ENCODE measurements around the gene STK32C.

The STK32C gene

DNA sequence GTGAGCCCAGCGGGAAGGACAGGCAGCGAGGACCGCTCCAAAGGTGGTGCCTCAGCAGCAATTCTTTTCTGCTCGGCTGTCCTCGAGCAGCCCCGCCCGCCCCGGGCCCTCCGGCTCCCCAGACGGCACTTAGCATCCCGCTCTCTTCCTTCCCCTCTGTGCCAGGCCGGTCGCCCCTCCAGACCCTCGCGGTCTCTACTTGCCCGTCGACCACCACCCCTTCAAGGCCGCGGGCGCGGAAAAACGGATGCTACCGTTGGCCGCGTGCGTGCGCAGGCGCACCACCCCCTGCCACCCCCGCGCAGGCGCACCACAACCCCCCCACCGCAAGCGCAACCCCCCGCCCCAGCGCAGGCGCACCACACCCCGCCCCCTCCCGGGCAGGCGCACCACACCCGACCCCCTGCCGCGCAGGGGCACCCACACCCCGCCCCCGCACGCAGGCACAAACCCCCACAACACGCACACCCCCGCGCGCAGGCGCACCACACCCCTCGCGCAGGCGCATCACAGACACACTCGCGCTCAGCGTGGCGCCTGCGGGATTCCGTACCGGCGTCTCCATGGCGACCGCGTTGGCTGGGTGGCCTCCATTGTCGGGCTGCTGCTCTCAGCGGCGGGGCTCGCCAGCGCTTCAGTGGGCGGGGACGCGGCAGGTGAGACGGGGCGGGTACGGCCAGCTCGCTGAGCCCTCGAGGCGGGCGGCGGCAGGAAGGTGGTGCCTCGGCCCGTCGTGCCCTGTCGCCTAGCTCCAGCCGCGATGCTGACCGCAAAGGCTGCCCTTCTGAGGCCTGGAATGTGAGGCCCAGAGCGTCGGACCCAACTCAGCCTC is 24.1 kb upstream of the STK32C start, which contains the start of gene LRRC27:
LRRC27 (plus strand) TSS at position 593 of the 832 bp plus-strand sequence. CDS start 1,332 bp downstream, outside the sequence.
- no CpG with 5 or more reads among the region's 89 CpGs for WGBS (ENCODE audit: extremely low coverage, insufficient coverage, insufficient read length)
- no peak within 1 kb of the TSS for H2BK12ac ChIP-seq (ENCODE audit: low read length)

DNA sequence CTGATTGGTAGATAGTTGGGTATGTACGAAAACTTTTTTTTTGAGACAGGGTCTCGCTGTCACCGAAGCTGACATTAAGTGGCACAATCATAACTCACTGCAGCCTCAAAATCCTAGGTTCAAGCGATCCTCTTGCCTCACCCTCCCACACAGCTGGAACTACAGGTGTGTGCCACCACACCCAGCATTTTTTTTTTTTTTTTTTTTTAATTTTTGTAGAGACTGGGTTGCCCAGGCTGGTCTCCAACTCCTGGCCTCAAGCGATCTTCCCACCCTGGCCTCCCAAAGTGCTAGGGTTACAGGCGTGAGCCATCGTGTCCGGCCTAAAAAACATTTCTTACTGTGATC is 22.7 kb upstream of the STK32C start:
- Histone ChIP-seq H2AFZ (ENCODE audit: insufficient read depth, low read length, poor library complexity) (no peak overlapping the region), H2BK120ac (ENCODE audit: insufficient read depth, low read length, poor library complexity) (no peak overlapping the region), H3K27ac (ENCODE audit: low read depth, low read length) (no peak overlapping the region), H3K27me3 (ENCODE audit: insufficient read depth, low read length) (no peaks in the 10 kb centered on the region), H2BK5ac (ENCODE audit: low read depth, low read length, poor library complexity) (no peak overlapping the region), H3K9ac (ENCODE audit: low read length) (no peak overlapping the region), H3K4me2 (ENCODE audit: low read length) (peak overlapping the region; percentile 4), H3K4ac (ENCODE audit: low read depth, low read length) (peak overlapping the region; percentile 4), H3K4me3 (ENCODE audit: low read depth, low read length) (no peak overlapping the region), H3K14ac (ENCODE audit: low read length) (no peak overlapping the region), H3K18ac (ENCODE audit: low read length) (no peak overlapping the region), H3K79me1 (ENCODE audit: low read length) (peaks cover 8% of the 10 kb centered on the region), H4K91ac (ENCODE audit: low read depth, low read length) (no peak overlapping the region), H3K9me3 (ENCODE audit: insufficient read depth, low read depth, low read length) (no peaks in the 10 kb centered on the region), H4K12ac (ENCODE audit: low read depth, low read length) (no peak overlapping the region), H3K4me1 (ENCODE audit: control insufficient read depth in 1 of 2, insufficient read depth in 2 of 2, low read length in 2 of 2) (peaks cover 16% of the 10 kb centered on the region in 2 experiments), H3K23ac (ENCODE audit: low read length) (no peak overlapping the region), H3K79me2 (ENCODE audit: control insufficient read depth, insufficient read depth, low read length, poor library complexity) (peaks cover 8% of the 10 kb centered on the region), H3K36me3 (ENCODE audit: control insufficient read depth in 1 of 2, insufficient read depth in 2 of 2, low read length in 2 of 2) (peaks cover under 1 to 3% of the 10 kb centered on the region in 2 experiments), H2AK5ac (ENCODE audit: low read length) (no peak overlapping the region), H2BK12ac (ENCODE audit: low read length) (no peak overlapping the region), H4K8ac (ENCODE audit: low read depth, low read length) (no peak overlapping the region)
- no CpG with 5 or more reads among the region's 8 CpGs for WGBS (ENCODE audit: extremely low coverage, insufficient coverage, insufficient read length)
- DNase-seq, result no peak

More for the DNA sequence above, 24.1 kb upstream of the STK32C start, which contains the start of gene LRRC27:
- Histone ChIP-seq H3K4ac (ENCODE audit: low read depth, low read length) (peak within 1 kb of the TSS; percentile 35), H4K91ac (ENCODE audit: low read depth, low read length) (peak within 1 kb of the TSS; percentile 69), H2AK5ac (ENCODE audit: low read length) (peak within 1 kb of the TSS; percentile 7), H4K12ac (ENCODE audit: low read depth, low read length) (peak within 1 kb of the TSS; percentile 65), H3K36me3 (ENCODE audit: control insufficient read depth in 1 of 2, insufficient read depth in 2 of 2, low read length in 2 of 2) (peaks cover 0 to 3% of the 10 kb centered on the region in 2 experiments), H3K79me1 (ENCODE audit: low read length) (peaks cover 8% of the 10 kb centered on the region), H3K27ac (ENCODE audit: low read depth, low read length) (peak within 1 kb of the TSS; percentile 29), H3K4me2 (ENCODE audit: low read length) (peak within 1 kb of the TSS; percentile 99), H2BK120ac (ENCODE audit: insufficient read depth, low read length, poor library complexity) (peak within 1 kb of the TSS; percentile 50), H3K23ac (ENCODE audit: low read length) (no peak within 1 kb of the TSS), H3K18ac (ENCODE audit: low read length) (peak within 1 kb of the TSS; percentile 64), H3K4me1 (ENCODE audit: control insufficient read depth in 1 of 2, insufficient read depth in 2 of 2, low read length in 2 of 2) (peaks cover 16% of the 10 kb centered on the region in 2 experiments), H3K9me3 (ENCODE audit: insufficient read depth, low read depth, low read length) (no peaks in the 10 kb centered on the region), H3K14ac (ENCODE audit: low read length) (peak within 1 kb of the TSS; percentile 48), H3K27me3 (ENCODE audit: insufficient read depth, low read length) (no peaks in the 10 kb centered on the region), H4K8ac (ENCODE audit: low read depth, low read length) (peak within 1 kb of the TSS; percentile 79), H2AFZ (ENCODE audit: insufficient read depth, low read length, poor library complexity) (peak within 1 kb of the TSS; percentile 67), H2BK5ac (ENCODE audit: low read depth, low read length, poor library complexity) (peak within 1 kb of the TSS; percentile 23), H3K79me2 (ENCODE audit: control insufficient read depth, insufficient read depth, low read length, poor library complexity) (peaks cover 8% of the 10 kb centered on the region), H3K4me3 (ENCODE audit: low read depth, low read length) (peak within 1 kb of the TSS; percentile 90), H3K9ac (ENCODE audit: low read length) (peak within 1 kb of the TSS; percentile 99)
- peak; percentile 96 to 99 for DNase-seq

DNA sequence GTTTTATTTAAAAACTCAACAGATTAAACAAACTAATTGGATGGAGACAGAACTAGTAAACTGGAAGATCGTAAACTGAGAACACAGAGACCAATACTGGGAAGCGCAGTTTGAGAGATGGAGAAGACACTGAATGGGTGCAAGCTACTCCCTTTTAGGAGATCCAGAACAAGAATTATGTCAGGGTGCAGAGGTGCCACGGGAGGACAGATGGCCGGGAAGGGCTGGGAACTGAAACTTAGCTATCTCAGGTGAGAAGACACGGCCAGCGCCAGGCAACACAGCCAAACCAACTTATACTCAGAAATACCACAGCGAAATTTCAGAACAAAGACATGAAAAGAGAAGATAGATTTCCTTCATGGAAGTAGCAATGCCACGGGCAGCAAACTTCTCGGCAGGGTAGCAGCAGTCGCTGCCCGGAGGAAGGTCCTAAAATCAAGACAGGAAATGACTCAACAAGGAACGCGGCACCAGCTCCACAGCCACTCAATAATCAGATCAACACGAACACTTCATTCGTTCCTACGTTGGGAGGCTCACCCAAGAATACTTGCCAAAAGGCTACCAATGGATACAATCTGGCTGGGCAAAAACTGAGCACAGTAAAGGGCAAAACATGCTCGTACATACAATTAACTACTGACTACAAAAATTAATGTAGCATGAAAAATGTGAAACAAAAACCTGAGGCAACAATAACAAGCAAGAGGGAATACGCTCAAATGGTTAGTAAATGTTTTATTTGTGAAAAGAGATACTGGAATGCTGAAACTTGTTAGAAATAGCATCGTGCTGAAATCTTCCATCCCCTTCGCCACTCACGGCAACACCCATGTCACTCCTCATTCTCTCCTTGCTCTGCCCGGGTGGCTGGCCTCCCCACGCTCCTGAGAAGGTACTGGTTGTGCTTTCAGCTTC is 22.1 kb upstream of the STK32C start:
- Histone ChIP-seq H3K27me3 (ENCODE audit: insufficient read depth, low read length) (no peaks in the 10 kb centered on the region), H4K12ac (ENCODE audit: low read depth, low read length) (no peak overlapping the region), H2BK12ac (ENCODE audit: low read length) (no peak overlapping the region), H4K8ac (ENCODE audit: low read depth, low read length) (no peak overlapping the region), H3K27ac (ENCODE audit: low read depth, low read length) (no peak overlapping the region), H3K9me3 (ENCODE audit: insufficient read depth, low read depth, low read length) (no peaks in the 10 kb centered on the region), H3K4me2 (ENCODE audit: low read length) (peak overlapping the region; percentile 26), H4K91ac (ENCODE audit: low read depth, low read length) (no peak overlapping the region), H2BK5ac (ENCODE audit: low read depth, low read length, poor library complexity) (no peak overlapping the region), H3K36me3 (ENCODE audit: control insufficient read depth in 1 of 2, insufficient read depth in 2 of 2, low read length in 2 of 2) (peaks cover 2 to 3% of the 10 kb centered on the region in 2 experiments), H3K79me2 (ENCODE audit: control insufficient read depth, insufficient read depth, low read length, poor library complexity) (peaks cover 8% of the 10 kb centered on the region), H3K4me3 (ENCODE audit: low read depth, low read length) (no peak overlapping the region), H2AFZ (ENCODE audit: insufficient read depth, low read length, poor library complexity) (no peak overlapping the region), H3K14ac (ENCODE audit: low read length) (no peak overlapping the region), H3K23ac (ENCODE audit: low read length) (no peak overlapping the region), H3K79me1 (ENCODE audit: low read length) (peaks cover 8% of the 10 kb centered on the region), H2BK120ac (ENCODE audit: insufficient read depth, low read length, poor library complexity) (no peak overlapping the region), H3K4ac (ENCODE audit: low read depth, low read length) (peak overlapping the region; percentile 52), H2AK5ac (ENCODE audit: low read length) (no peak overlapping the region), H3K18ac (ENCODE audit: low read length) (no peak overlapping the region), H3K4me1 (ENCODE audit: control insufficient read depth in 1 of 2, insufficient read depth in 2 of 2, low read length in 2 of 2) (peaks cover 16% of the 10 kb centered on the region in 2 experiments), H3K9ac (ENCODE audit: low read length) (no peak overlapping the region)
- peak in 1 of 2 donors; percentile 42 for DNase-seq
- WGBS (ENCODE audit: extremely low coverage, insufficient coverage, insufficient read length), result no CpG with 5 or more reads among the region's 23 CpGs

DNA sequence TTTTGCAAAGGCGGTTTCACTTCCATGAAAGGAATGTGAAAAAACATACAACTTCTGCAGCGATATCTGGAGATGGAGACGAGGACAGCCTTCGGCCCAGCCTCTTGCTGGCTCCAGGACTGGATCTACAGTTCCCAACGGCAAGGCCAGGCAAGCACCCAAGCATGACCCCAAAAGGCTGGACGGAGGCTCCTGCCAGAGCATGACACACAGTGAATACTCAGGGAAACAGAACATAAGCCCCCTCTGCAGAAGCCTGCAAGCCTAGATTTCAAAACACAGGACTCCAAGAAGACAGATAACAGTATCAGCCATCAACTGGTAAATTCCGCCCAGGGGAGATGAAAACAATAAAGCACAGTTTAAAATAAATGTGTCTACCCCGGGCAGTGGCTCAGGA is 21.0 kb upstream of the STK32C start:
- H3K4me1 ChIP-seq (ENCODE audit: control insufficient read depth in 1 of 2, insufficient read depth in 2 of 2, low read length in 2 of 2), result peaks cover 16% of the 10 kb centered on the region in 2 experiments
- peaks cover 8% of the 10 kb centered on the region for H3K79me2 ChIP-seq (ENCODE audit: control insufficient read depth, insufficient read depth, low read length, poor library complexity)
- H3K4ac ChIP-seq (ENCODE audit: low read depth, low read length), result no peak overlapping the region
- no peak overlapping the region for H4K8ac ChIP-seq (ENCODE audit: low read depth, low read length)
- no peak for DNase-seq
- no peak overlapping the region for H4K91ac ChIP-seq (ENCODE audit: low read depth, low read length)
- H2BK12ac ChIP-seq (ENCODE audit: low read length), result no peak overlapping the region
- no peak overlapping the region for H3K4me3 ChIP-seq (ENCODE audit: low read depth, low read length)
- WGBS (ENCODE audit: extremely low coverage, insufficient coverage, insufficient read length), result no CpG with 5 or more reads among the region's 8 CpGs
- no peak overlapping the region for H2AFZ ChIP-seq (ENCODE audit: insufficient read depth, low read length, poor library complexity)
- H3K18ac ChIP-seq (ENCODE audit: low read length), result no peak overlapping the region
- H3K9ac ChIP-seq (ENCODE audit: low read length), result no peak overlapping the region
- no peak overlapping the region for H2BK120ac ChIP-seq (ENCODE audit: insufficient read depth, low read length, poor library complexity)
- no peak overlapping the region for H3K14ac ChIP-seq (ENCODE audit: low read length)
- H3K27ac ChIP-seq (ENCODE audit: low read depth, low read length), result no peak overlapping the region
- H3K36me3 ChIP-seq (ENCODE audit: control insufficient read depth in 1 of 2, insufficient read depth in 2 of 2, low read length in 2 of 2), result peaks cover 2 to 3% of the 10 kb centered on the region in 2 experiments
- no peak overlapping the region for H3K23ac ChIP-seq (ENCODE audit: low read length)
- H4K12ac ChIP-seq (ENCODE audit: low read depth, low read length), result no peak overlapping the region
- no peak overlapping the region for H2BK5ac ChIP-seq (ENCODE audit: low read depth, low read length, poor library complexity)
- no peak overlapping the region for H2AK5ac ChIP-seq (ENCODE audit: low read length)
- H3K79me1 ChIP-seq (ENCODE audit: low read length), result peaks cover 8% of the 10 kb centered on the region
- no peaks in the 10 kb centered on the region for H3K9me3 ChIP-seq (ENCODE audit: insufficient read depth, low read depth, low read length)
- H3K27me3 ChIP-seq (ENCODE audit: insufficient read depth, low read length), result no peaks in the 10 kb centered on the region
- no peak overlapping the region for H3K4me2 ChIP-seq (ENCODE audit: low read length)

All from trophoblast cell (in vitro differentiated cells and primary cell).